Kidney epithelial cell (primary cell): ENCODE results near the gene TCAF1. TPM values are rescaled to one million over a fixed set of nuclear protein-coding genes. Genes with fewer than 3 reads are reported as not detected.
"Not testable (repeated sequence)": the region's sequence is repeated elsewhere in the genome, so short reads cannot be mapped to it uniquely, and the experiment has no call there.

ENCODE experiments used
- DNase-seq: peaks from one replicate; pipeline ENCODE4 v3.0.0-alpha.2; 2010; ENCODE audit warnings: low read depth
- H3K27me3 ChIP-seq: 2 replicates; pipeline ENCODE4 v1.6.0; 2011; ENCODE audit warnings: low read length; ENCODE audit not compliant: control insufficient read depth, insufficient read depth
- H3K36me3 ChIP-seq: 2 replicates; pipeline ENCODE4 v1.5.1; 2011; ENCODE audit warnings: low read length; ENCODE audit not compliant: control insufficient read depth, insufficient read depth
- H3K4me3 ChIP-seq: 2 replicates; pipeline ENCODE4 v1.5.1; 2011; ENCODE audit warnings: low read depth, mild to moderate bottlenecking, control low read depth, low read length
- CTCF ChIP-seq: IDR thresholded peaks from 2 replicates; pipeline ENCODE4 v1.5.1; 2011; ENCODE audit warnings: mild to moderate bottlenecking, moderate library complexity, low read length, control low read depth, inconsistent platforms; ENCODE audit not compliant: insufficient read depth, poor library complexity, severe bottlenecking
- total RNA-seq: library from RNA; depleted of rRNA; stranded (reverse); fragments of >200 nt; gene quantifications from 2 replicates; pipeline ENCODE4 v1.2.3, GENCODE V29; 2015

Gene TCAF1
- total RNA-seq, 1 donor from 2014 or later: 37.4 TPM

GRCh38 chr7:143882020-143882603 is 19.9 kb downstream of the TCAF1 start:
- DNase-seq: no peak
- Histone ChIP-seq H3K4me3 (peak overlapping the region; percentile 80), H3K27me3 (no peaks in the 10 kb centered on the region), H3K36me3 (no peaks in the 10 kb centered on the region)
- no peak for TF ChIP-seq CTCF

- TF ChIP-seq CTCF: no peak
- no peak for DNase-seq
- no peaks in the 10 kb centered on the region for H3K36me3 ChIP-seq
- H3K27me3 ChIP-seq: no peaks in the 10 kb centered on the region
- H3K4me3 ChIP-seq: no peak overlapping the region
Observed at GRCh38 chr7:143878884-143879283, 23.1 kb downstream of the TCAF1 start.

- H3K4me3 ChIP-seq: no peak overlapping the region
- no peaks in the 10 kb centered on the region for H3K36me3 ChIP-seq
- no peak for TF ChIP-seq CTCF
- H3K27me3 ChIP-seq: no peaks in the 10 kb centered on the region
- DNase-seq: no peak
Observed at GRCh38 chr7:143877098-143877497, 24.9 kb downstream of the TCAF1 start.

GRCh38 chr7:143876218-143876617 is 25.8 kb downstream of the TCAF1 start:
- no peak for TF ChIP-seq CTCF

GRCh38 chr7:143873242-143873641 is 28.7 kb downstream of the TCAF1 start:
- DNase-seq, H3K4me3 ChIP-seq, H3K36me3 ChIP-seq, H3K27me3 ChIP-seq: not testable (repeated sequence)

More at GRCh38 chr7:143876218-143876617, 25.8 kb downstream of the TCAF1 start:
- Histone ChIP-seq H3K4me3 (no peak overlapping the region), H3K36me3 (no peaks in the 10 kb centered on the region), H3K27me3 (no peaks in the 10 kb centered on the region)
- no peak for DNase-seq

- not testable (repeated sequence) for H3K36me3 ChIP-seq
Observed at GRCh38 chr7:143871534-143871933, 30.4 kb downstream of the TCAF1 start.

GRCh38 chr7:143857994-143858393 is 44.0 kb downstream of the TCAF1 start:
- not testable (repeated sequence) for H3K4me3 ChIP-seq, H3K36me3 ChIP-seq, DNase-seq, H3K27me3 ChIP-seq

More at GRCh38 chr7:143871534-143871933, 30.4 kb downstream of the TCAF1 start:
- not testable (repeated sequence) for H3K27me3 ChIP-seq, H3K4me3 ChIP-seq, DNase-seq

- H3K36me3 ChIP-seq, H3K4me3 ChIP-seq, DNase-seq, H3K27me3 ChIP-seq: not testable (repeated sequence)
Observed at GRCh38 chr7:143855443-143855842, 46.5 kb downstream of the TCAF1 start.
